NCI-H128 (cell line): ENCODE results near the gene RIN1.
"Not testable (repeated sequence)": the region's sequence is repeated elsewhere in the genome, so short reads cannot be mapped to it uniquely, and the experiment has no call there.

Source experiments
- DNase-seq: peaks from one replicate; lab custom pipeline; 2025; ENCODE audit not compliant: unreplicated experiment; lab: John Stamatoyannopoulos, UW

Gene RIN1

GRCh38 chr11:66321606-66322005, 14.6 kb downstream of the RIN1 start:
- no peak for DNase-seq

DNA sequence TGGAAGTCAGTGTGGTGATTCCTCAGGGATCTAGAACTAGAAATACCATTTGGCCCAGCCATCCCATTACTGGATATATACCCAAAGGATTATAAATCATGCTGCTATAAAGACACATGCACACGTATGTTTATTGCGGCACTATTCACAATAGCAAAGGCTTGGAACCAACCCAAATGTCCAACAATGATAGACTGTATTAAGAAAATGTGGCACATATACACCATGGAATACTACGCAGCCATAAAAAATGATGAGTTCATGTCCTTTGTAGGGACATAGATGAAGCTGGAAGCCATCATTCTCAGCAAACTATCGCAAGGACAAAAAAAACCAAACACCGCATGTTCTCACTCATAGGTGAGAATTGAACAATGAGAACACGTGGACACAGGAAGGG, 15.5 kb downstream of the RIN1 start:
- not testable (repeated sequence) for DNase-seq

DNA sequence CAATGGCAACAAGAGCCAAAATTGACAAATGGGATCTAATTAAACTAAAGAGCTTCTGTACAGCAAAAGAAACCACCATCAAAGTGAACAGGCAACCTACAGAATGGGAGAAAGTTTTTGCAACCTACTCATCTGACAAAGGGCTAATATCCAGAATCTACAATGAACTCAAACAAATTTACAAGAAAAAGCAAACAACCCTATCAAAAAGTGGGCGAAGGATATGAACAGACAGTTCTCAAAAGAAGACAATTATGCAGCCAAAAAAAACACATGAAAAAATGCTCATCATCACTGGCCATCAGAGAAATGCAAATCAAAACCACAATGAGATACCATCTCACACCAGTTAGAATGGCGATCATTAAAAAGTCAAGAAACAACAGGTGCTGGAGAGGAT, 15.9 kb downstream of the RIN1 start:
- not testable (repeated sequence) for DNase-seq

GRCh38 chr11:66318600-66318970, 17.6 kb downstream of the RIN1 start:
- DNase-seq, result no peak

GRCh38 chr11:66317723-66318599, 18.3 kb downstream of the RIN1 start:
- DNase-seq, result no peak

DNA sequence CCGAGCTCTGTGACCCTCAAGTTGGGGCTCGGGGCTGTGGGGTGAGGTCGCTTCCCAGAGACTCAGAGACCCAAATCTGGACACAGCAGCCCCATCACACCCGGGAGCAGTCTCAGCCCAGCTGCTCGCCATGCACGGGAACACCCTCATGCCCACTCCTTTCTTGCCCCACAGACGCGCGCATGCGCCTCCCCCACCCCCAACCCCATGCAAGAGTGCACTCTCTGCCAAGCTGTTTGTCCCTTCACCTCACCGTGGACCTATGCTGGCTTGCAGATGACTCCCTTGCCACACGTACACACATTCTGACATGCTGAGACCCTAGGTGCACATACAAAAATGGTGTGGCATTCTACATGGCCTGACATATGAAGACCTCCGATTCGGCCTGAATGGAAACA, 18.9 kb downstream of the RIN1 start:
- DNase-seq, result no peak

DNA sequence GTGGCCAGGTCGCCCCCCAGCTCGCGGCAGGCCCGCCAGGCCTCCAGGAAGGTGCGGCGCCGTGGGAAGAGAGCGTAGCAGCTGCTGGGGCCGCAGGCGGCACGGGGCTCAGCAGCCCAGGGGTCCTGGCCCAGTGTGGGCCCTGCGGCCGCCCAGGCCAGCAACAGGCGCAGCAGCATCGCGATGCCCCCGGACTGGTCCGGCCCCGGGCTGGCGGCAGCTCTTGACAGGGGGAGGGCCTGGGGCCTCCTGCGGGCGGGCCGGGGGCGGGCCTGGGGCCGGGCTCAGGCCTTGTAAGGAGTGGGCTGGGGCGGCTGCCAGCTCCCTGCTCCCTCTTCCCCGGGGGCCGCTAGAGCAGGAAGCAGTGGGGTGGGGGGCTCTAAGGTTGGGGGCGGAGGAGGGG, 19.4 kb downstream of the RIN1 start, which contains the start of gene CD248:
TSS of gene CD248 (minus strand) at position 196 of the 403 bp plus-strand sequence. CDS start at position 179, 17 bp downstream.
- DNase-seq, result no peak

DNA sequence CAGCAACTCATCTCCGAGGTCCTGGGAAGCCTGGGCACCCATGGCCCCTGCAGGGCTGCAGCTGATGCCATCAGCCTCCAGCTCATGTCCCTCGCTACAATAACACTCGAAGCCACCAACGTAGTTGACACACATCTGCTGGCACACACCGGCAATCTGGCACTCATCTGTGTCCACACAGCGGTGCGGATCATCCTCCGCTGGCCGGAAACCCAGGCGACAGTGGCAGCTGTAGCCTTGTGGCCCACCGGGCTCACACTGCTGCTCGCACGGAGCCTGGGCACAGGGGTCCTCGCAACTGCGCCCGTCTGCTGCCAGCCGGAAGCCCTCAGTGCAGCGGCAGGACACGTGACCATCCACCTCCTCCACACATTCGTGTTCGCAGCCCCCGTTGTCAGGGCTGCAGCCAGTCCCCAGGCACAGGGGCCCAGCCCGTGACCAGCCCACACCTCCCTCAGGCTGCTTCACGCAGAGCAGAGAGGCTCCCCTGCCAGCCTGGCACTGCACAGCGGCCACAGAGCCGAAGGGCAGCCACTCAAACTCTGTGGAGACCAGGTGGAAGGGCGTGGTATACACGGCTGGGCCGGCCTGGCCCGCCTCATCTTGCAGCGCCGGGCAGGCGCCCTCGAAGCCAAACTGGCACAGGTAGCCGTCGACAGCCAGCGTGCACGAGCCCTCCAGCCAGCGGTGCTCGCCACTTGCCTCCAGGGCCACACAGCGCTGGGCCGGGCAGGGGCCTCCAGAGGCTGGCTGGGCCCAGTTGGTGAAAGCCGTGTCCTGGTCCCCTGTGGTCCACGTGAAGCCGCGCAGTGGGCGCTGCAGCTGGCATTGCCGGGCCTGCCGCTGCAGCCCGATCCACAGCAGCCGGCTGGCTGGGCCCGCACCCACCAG, 20.1 kb downstream of the RIN1 start:
- DNase-seq, result no peak

- no peak for DNase-seq
Measured at GRCh38 chr11:66315498-66315885, 20.7 kb downstream of the RIN1 start.

DNA sequence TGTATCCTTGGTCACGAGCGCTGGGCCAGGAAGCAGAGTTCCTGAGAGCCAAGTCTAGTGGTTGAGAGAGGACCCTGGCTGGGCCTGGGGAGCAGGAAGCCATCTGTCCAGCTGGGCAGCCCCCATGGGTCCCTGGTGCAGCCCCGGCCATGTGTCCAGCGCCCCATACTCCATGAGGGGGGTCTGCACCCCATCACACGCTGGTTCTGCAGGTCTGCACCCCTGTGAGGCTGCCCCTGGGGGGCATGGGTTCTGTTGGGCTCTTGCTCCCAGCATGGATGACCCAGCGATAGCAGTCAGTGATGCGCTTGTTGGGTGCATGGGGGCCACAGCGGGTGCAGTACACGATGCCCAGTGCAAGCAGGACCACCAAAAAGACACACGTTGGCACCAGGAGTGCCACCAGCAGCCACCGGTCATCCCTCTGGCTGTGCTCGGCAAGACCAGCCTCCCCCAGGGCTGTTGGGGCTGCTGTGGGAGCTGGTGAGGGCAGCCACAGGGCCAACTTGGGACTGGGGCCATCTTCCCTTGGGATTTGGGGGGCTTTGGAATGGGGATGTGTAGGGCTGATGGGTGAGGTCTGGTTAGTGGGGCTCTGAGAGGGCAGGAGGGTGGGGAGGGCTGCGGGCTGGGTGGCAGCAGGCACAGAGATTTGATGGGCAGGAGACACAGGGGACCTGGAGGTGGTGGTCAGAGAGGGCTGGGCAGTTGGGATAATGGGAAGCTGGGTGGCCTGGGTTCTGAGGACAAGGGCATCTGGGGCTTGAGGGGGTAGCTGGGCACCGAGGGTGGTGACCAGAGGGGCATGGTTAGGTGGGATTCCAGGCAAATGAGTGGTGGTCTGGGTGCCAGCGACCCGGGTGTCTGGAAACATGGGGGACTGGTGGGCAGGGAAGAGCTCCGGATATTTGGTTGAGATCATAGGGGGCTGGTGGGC, 21.4 kb downstream of the RIN1 start:
- DNase-seq, result no peak

- DNase-seq, result no peak
Measured at GRCh38 chr11:66314186-66314501, 22.1 kb downstream of the RIN1 start.

- no peak for DNase-seq
Measured at GRCh38 chr11:66313321-66314185, 22.7 kb downstream of the RIN1 start.

GRCh38 chr11:66312549-66313320, 23.5 kb downstream of the RIN1 start:
- peak; percentile 88 for DNase-seq

GRCh38 chr11:66311965-66312548, 24.2 kb downstream of the RIN1 start:
- peak; percentile 94 for DNase-seq

GRCh38 chr11:66311470-66311964, 24.7 kb downstream of the RIN1 start:
- no peak for DNase-seq

- not testable (repeated sequence) for DNase-seq
Measured at GRCh38 chr11:66310803-66311440, 25.3 kb downstream of the RIN1 start.

GRCh38 chr11:66310324-66310723, 25.9 kb downstream of the RIN1 start:
- DNase-seq, result no peak

DNA sequence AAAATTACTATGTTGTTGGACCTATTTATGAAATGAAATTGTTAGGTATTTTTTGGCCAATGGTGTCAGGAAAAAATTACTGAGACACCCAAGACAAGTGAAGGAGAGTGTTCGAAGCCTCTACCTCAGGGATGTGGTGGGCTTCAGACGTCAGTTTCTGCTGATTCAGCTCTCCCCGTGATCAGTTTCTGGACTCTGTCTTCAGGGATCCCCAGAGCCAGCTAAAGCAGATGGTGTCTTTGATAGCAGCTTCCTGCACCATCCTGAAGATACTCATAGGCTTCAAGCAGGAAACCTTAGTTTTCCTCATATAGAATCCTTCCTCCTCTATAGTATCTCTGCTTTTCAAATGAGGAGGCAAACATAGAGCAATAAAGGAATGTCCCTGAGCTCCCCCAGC, 26.8 kb downstream of the RIN1 start:
- no peak for DNase-seq
